Measurements from ENCODE around the gene LIN7B.
"Not testable (repeated sequence)": the region's sequence is repeated elsewhere in the genome, so short reads cannot be mapped to it uniquely, and the experiment has no call there.

Gene LIN7B

GRCh38 chr19:49120325-49120683 lies 6.1 kb downstream of the LIN7B start:
- TF ChIP-seq ZNF274 (IDR thresholded peaks at IDR 0.05; ENCODE audit: low read depth, low read length), result no peak
- no peak overlapping the region for H3K4me3 ChIP-seq (ENCODE audit: low read length)

- H3K4me3 ChIP-seq (ENCODE audit: low read length), result no peak overlapping the region
- TF ChIP-seq ZNF274 (IDR thresholded peaks at IDR 0.05; ENCODE audit: low read depth, low read length), result no peak
Measured at GRCh38 chr19:49120868-49121267, 6.7 kb downstream of the LIN7B start.

- not testable (repeated sequence) for H3K4me3 ChIP-seq (ENCODE audit: low read length)
Measured at GRCh38 chr19:49121841-49122240, 7.7 kb downstream of the LIN7B start.

DNA sequence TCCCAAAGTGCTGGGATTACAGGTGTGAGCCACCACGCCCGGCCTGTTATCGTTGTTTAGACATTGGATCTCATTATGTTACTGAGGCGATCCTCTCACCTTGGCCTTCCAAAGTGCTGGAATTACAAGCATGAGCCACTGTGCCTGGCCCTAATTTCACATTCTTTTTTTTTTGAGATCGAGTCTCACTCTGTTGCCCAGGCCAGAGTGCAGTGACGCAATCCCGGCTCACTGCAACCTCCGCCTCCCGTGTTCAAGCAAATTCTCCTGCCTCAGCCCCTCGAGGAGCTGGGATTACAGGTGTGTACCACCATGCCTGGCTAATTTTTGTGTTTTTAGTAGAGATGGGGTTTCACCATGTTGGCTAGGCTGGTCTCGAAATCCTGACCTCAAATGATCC lies 9.1 kb downstream of the LIN7B start:
- H3K4me3 ChIP-seq (ENCODE audit: low read length), result not testable (repeated sequence)

DNA sequence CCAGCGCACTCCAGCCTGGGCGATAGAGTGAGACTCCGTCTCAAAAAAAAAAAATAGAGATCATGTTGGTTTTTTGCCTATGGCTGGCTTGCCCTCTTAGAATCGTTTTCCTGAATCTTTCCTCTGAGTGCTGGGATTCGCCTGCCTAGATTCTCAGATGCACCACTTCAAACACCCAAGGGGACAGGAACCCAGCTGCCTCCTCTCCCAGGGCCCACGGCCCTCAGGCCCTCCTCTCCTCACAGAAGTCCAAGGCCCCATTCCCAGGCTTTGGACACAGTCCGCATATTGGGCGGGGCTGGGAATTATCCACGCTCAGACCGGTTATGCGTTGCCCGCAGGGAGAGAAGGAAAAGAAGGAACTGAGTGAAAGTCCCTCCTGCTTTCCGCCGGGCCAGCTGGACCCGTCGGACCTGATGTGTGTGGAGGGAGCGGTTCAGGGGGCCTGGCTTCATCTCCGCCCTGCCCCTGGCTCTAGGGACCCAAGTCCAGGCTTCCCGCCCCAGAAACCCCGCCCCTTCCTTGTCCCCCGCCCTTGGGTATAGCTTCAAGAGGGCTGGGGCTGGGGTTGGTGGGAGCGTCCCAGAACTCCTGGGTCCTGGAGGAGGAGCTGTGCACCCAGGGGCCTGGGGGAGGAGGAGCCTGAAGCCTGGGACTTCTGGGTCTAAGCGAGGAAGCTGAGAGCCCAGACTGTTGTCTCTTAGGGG lies 11.0 kb downstream of the LIN7B start:
- H3K4me3 ChIP-seq (ENCODE audit: low read length), result no peak overlapping the region
- TF ChIP-seq ZNF274 (IDR thresholded peaks at IDR 0.05; ENCODE audit: low read depth, low read length), result no peak

DNA sequence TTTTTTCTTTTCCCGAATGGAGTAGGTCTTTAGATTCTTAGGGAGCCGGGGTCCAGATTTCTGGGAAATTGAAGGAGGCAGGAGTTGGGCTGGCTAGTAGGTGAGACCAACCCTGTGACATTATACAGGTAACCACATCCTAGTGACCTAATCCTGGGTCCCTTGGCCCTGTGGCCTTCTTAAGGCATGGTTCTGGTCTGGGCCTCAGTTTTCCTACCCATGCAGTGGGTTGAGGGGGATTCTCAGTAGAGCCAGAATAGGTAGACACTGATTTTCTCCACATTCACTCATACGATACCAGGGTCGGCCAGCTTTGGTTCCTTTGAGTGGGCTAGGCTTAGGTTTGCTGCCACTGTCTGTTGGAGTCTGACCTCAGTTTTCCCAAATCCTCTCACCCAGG lies 12.4 kb downstream of the LIN7B start:
- no peak for TF ChIP-seq ZNF274 (IDR thresholded peaks at IDR 0.05; ENCODE audit: low read depth, low read length)
- H3K4me3 ChIP-seq (ENCODE audit: low read length), result no peak overlapping the region

DNA sequence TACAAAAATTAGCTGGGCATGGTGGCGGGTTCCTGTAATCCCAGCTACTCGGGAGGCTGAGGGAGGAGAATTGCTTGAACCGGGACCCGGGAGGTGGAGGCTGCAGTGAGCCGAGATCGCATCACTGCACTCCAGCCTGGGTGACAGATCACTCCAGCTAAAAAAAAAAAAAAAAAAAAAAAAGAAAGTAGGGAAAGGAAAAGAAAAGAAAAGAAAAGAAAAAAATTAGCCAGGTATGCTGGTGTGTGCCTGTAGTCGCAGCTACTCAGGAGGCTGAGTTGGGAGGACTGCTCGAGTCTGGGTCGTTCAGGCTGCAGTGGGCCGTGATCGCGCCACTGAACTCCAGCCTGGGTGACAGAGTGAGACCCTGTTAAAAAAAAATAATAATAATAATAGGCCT lies 13.1 kb downstream of the LIN7B start:
- H3K4me3 ChIP-seq (ENCODE audit: low read length), result not testable (repeated sequence)

GRCh38 chr19:49127674-49128544 lies 13.7 kb downstream of the LIN7B start:
- H3K4me3 ChIP-seq (ENCODE audit: low read length), result peak overlapping the region; percentile 45; the same call in 1 of the 2 replicates
- TF ChIP-seq ZNF274 (IDR thresholded peaks at IDR 0.05; ENCODE audit: low read depth, low read length), result no peak

DNA sequence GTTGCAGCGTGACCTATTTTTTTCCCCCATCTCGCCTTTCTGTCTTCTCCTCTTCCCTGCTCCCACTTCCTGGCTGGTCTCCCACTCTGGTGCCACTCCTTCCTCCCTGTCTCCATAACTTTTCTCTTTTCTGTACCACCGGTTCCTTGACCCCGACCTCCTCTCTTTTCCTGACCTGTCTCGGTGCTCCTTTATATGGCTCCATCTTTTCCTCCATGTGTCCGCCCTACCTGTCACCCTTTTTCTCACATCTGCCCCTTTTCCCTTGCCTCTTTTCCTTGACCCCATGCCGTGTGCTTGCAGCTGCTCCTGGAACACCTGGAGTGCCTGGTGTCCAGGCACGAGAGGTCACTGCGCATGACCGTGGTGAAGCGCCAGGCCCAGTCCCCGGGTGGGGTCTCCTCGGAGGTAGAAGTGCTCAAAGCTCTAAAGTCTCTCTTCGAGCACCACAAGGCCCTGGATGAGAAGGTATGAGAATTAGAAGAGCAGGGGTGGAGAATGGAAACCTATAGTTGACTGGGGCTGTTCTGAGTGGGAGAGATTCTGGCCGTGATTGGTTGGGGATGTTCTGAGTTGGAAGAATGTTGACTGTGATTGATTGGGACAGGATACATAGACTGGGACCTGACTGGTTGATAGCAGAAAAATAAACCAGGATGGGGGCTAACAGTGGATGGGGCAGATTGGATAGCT lies 14.5 kb downstream of the LIN7B start:
- TF ChIP-seq ZNF274 (IDR thresholded peaks at IDR 0.05; ENCODE audit: low read depth, low read length), result no peak
- no peak overlapping the region for H3K4me3 ChIP-seq (ENCODE audit: low read length)

DNA sequence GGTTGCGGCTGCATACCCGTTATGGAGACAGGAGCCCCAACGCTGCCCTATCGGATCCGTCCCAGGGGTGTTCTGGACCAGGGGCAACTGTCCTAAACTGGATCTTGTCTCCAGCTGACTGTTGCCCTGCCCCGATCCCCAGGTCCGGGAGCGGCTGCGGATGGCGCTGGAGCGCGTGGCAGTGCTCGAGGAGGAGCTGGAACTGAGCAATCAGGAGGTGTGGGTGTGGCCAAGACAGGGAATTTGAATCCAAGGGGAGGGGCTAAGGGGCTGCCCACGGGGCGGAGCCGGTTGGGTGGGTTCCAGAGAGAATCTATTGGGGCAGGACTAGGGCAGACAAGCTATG lies 15.0 kb downstream of the LIN7B start:
- no peak for TF ChIP-seq ZNF274 (IDR thresholded peaks at IDR 0.05; ENCODE audit: low read depth, low read length)
- H3K4me3 ChIP-seq (ENCODE audit: low read length), result no peak overlapping the region

GRCh38 chr19:49130325-49130724 lies 16.2 kb downstream of the LIN7B start:
- H3K4me3 ChIP-seq (ENCODE audit: low read length), result no peak overlapping the region
- no peak for TF ChIP-seq ZNF274 (IDR thresholded peaks at IDR 0.05; ENCODE audit: low read depth, low read length)

DNA sequence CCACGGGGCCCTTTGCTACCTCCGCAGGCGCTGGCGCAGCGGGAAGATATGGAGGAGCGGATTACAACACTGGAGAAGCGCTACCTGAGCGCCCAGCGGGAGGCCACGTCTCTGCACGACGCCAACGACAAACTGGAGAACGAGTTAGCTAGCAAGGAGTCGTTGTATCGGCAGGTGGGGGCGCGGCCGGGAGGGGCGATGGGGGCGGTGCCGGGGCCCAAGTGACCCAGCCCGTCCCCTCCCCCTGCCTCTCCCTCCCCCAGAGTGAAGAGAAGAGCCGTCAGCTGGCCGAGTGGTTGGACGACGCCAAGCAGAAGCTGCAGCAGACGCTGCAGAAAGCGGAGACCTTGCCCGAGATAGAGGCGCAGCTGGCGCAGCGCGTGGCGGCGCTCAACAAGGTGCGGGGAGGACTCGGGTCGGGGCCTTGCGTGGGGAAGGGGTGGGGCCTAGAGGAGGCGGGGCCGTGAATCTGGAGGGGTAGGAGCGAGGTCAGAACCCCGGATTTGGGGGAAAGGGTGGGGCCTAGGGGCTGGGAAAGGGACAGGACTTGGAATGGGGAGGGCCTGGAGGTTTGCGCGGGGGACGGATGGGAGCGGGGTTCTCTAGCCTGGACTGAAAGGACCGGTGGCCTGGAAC lies 18.9 kb downstream of the LIN7B start:
- H3K4me3 ChIP-seq (ENCODE audit: low read length), result no peak overlapping the region
- no peak for TF ChIP-seq ZNF274 (IDR thresholded peaks at IDR 0.05; ENCODE audit: low read depth, low read length)

GRCh38 chr19:49133621-49134454 lies 19.7 kb downstream of the LIN7B start:
- no peak overlapping the region for H3K4me3 ChIP-seq (ENCODE audit: low read length)

GRCh38 chr19:49135686-49136085 lies 21.5 kb downstream of the LIN7B start:
- no peak for TF ChIP-seq ZNF274 (IDR thresholded peaks at IDR 0.05; ENCODE audit: low read depth, low read length)
- no peak overlapping the region for H3K4me3 ChIP-seq (ENCODE audit: low read length)

More at GRCh38 chr19:49133621-49134454, 19.7 kb downstream of the LIN7B start:
- TF ChIP-seq ZNF274 (IDR thresholded peaks at IDR 0.05; ENCODE audit: low read depth, low read length), result no peak
